Keratinocyte (primary cell): ENCODE results near the gene MREG. TPM values are rescaled to one million over a fixed set of nuclear protein-coding genes. Genes with fewer than 3 reads are reported as not detected.
"Not testable (repeated sequence)": the region's sequence is repeated elsewhere in the genome, so short reads cannot be mapped to it uniquely, and the experiment has no call there.

ENCODE experiments used
- DNase-seq: peaks from one replicate; pipeline ENCODE4 v3.0.0-alpha.2; 2011; ENCODE audit warnings: low read depth, missing footprints, low spot score
- FAIRE-seq: peaks from 2 replicates; lab custom pipeline; 2011; peaks lifted over from hg19 to GRCh38; lab: Jason Lieb, UNC
- H2AFZ ChIP-seq: 2 replicates; pipeline ENCODE4 v1.6.0; 2012; ENCODE audit warnings: low read length, control low read depth, inconsistent platforms; ENCODE audit not compliant: control insufficient read depth
- H3K27ac ChIP-seq: 2 replicates; pipeline ENCODE4 v1.5.1; 2011; ENCODE audit warnings: low read length; ENCODE audit not compliant: control insufficient read depth, insufficient read depth
- H3K27me3 ChIP-seq: 3 replicates; pipeline ENCODE4 v1.6.0; 2011; ENCODE audit warnings: low read length; ENCODE audit not compliant: control insufficient read depth, insufficient read depth; ENCODE audit errors: extremely low read depth
- H3K36me3 ChIP-seq, 2 experiments: 2 replicates in 1 of 2; 3 replicates in 1 of 2; pipeline ENCODE4 v1.5.1; 2011; ENCODE audit warnings: low read length in 2 of 2, mild to moderate bottlenecking in 1 of 2; ENCODE audit not compliant: control insufficient read depth in 2 of 2, insufficient read depth in 2 of 2; ENCODE audit errors: extremely low read depth in 1 of 2
- H3K4me1 ChIP-seq: 3 replicates; pipeline ENCODE4 v1.5.1; 2011; ENCODE audit warnings: low read length; ENCODE audit not compliant: control insufficient read depth, insufficient read depth; ENCODE audit errors: extremely low read depth
- H3K4me2 ChIP-seq: 3 replicates; pipeline ENCODE4 v1.6.0; 2011; ENCODE audit warnings: low read depth, low read length; ENCODE audit not compliant: control insufficient read depth, insufficient read depth; ENCODE audit errors: extremely low read depth
- H3K4me3 ChIP-seq, 3 experiments: fragments of 200-600 bp in 1 of 3; sonication (generic) in 1 of 3; 2 replicates in 2 of 3; 3 replicates in 1 of 3; pipeline ENCODE4 v1.5.1; 2011 to 2016; ENCODE audit warnings: low read length in 3 of 3, mild to moderate bottlenecking in 3 of 3, control low read depth in 2 of 3, inconsistent platforms in 1 of 3, low read depth in 1 of 3, mixed read lengths in 1 of 3, mixed run types in 1 of 3, moderate library complexity in 1 of 3; ENCODE audit not compliant: control insufficient read depth in 2 of 3, insufficient read depth in 2 of 3; ENCODE audit errors: extremely low read depth in 1 of 3
- H3K79me2 ChIP-seq: 2 replicates; pipeline ENCODE4 v1.6.0; 2012; ENCODE audit warnings: low read length; ENCODE audit not compliant: control insufficient read depth, insufficient read depth
- H3K9ac ChIP-seq: 3 replicates; pipeline ENCODE4 v1.6.0; 2011; ENCODE audit warnings: low read length; ENCODE audit not compliant: control insufficient read depth, insufficient read depth; ENCODE audit errors: extremely low read depth
- H3K9me1 ChIP-seq: 3 replicates; pipeline ENCODE4 v1.6.0; 2011; ENCODE audit warnings: low read length; ENCODE audit not compliant: control insufficient read depth, insufficient read depth; ENCODE audit errors: extremely low read depth
- H3K9me3 ChIP-seq: 2 replicates; pipeline ENCODE4 v1.5.1; 2012; ENCODE audit warnings: low read depth, low read length; ENCODE audit not compliant: control insufficient read depth
- H4K20me1 ChIP-seq: 3 replicates; pipeline ENCODE4 v1.6.0; 2011; ENCODE audit warnings: low read length; ENCODE audit not compliant: control insufficient read depth, insufficient read depth; ENCODE audit errors: extremely low read depth
- CTCF ChIP-seq, 3 experiments: IDR thresholded peaks in 1 of 3; conservative IDR thresholded peaks in 1 of 3; optimal IDR thresholded peaks in 1 of 3; 2 replicates in 2 of 3; 3 replicates in 1 of 3; pipeline versions ENCODE3 to v1.5.1; 2011; ENCODE audit warnings: low read length in 3 of 3, mild to moderate bottlenecking in 3 of 3, moderate library complexity in 2 of 3, control low read depth in 1 of 3, inconsistent platforms in 1 of 3; ENCODE audit not compliant: insufficient read depth in 2 of 3; ENCODE audit errors: extremely low read depth in 1 of 3
- EZH2 ChIP-seq: IDR thresholded peaks from one replicate; pipeline ENCODE4 v1.6.1; 2012; ENCODE audit warnings: inconsistent platforms, mild to moderate bottlenecking, low read length, moderate library complexity
- dilution Hi-C: fragments of 300-500 bp; cut with MboI; formaldehyde crosslinking; loops from one replicate; pipeline ENCODE4 v1.7.0; 2020; ENCODE audit warnings: low sequenced_read_pairs; ENCODE audit not compliant: extremely low pct_ligation_motif_present
- polyA plus RNA-seq, 5 experiments: library from polyadenylated mRNA; depleted of rRNA in 3 of 5; stranded (reverse) in 3 of 5; stranded (forward) in 1 of 5; unstranded in 1 of 5; fragments of >200 nt; gene quantifications; 1 replicate in 1 of 5; 2 replicates in 3 of 5; 3 replicates in 1 of 5; pipeline versions ENCODE4 v1.2.1 to v1.2.3, GENCODE V29; 2011 to 2012; ENCODE audit warnings: missing spikeins in 2 of 5, low read depth in 1 of 5, low replicate concordance in 1 of 5

MREG gene
- polyA plus RNA-seq, 1 donor (not counting 4 experiments of a cell fraction or from before 2014, with no cell fraction given): 32.9 TPM

DNA sequence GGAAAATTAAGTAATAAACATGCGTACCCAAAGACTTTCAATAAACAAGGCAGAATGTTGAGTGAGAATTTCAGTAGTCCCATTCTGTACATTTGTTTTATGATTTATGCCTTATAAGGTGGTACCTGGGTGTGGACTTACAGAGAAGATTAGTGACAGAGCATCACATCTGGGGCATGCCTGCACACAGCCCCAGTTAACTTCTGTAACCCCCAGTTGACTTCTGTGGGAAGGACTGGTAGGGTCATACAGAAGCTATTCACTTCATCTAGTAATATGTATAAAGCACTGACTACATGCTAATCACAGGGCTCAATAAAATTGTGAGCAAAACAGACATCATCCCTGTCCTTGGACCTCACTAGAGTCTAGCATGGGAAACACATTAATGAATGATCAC lies 16.1 kb downstream of the MREG start:
- H3K36me3 ChIP-seq: peaks cover 11 to 15% of the 10 kb centered on the region in 2 experiments
- TF ChIP-seq CTCF (optimal IDR thresholded peaks at IDR 0.05 in 1 of 3, IDR thresholded peaks at IDR 0.05 in 1 of 3, conservative IDR thresholded peaks at IDR 0.05 in 1 of 3; ENCODE audit: extremely low read depth in 1 of 3, insufficient read depth in 2 of 3, low read length in 3 of 3) (no peak), EZH2 (no peak)

GRCh38 chr2:215994911-215995310 lies 18.4 kb downstream of the MREG start:
- Histone ChIP-seq H2AFZ (no peak overlapping the region), H3K4me2 (no peak overlapping the region), H3K79me2 (peaks cover 35% of the 10 kb centered on the region), H3K27me3 (no peaks in the 10 kb centered on the region), H4K20me1 (no peaks in the 10 kb centered on the region), H3K4me1 (peaks cover 3% of the 10 kb centered on the region), H3K27ac (no peak overlapping the region), H3K4me3 (no peak overlapping the region), H3K9me3 (no peaks in the 10 kb centered on the region), H3K9ac (no peak overlapping the region), H3K36me3 (peaks cover 7 to 13% of the 10 kb centered on the region in 2 experiments), H3K9me1 (no peaks in the 10 kb centered on the region)
- dilution Hi-C loops: no loop called here
- FAIRE-seq: no peak
- DNase-seq: no peak
- no peak for TF ChIP-seq EZH2
- no peak for TF ChIP-seq CTCF (optimal IDR thresholded peaks at IDR 0.05 in 1 of 3, IDR thresholded peaks at IDR 0.05 in 1 of 3, conservative IDR thresholded peaks at IDR 0.05 in 1 of 3; ENCODE audit: extremely low read depth in 1 of 3, insufficient read depth in 2 of 3, low read length in 3 of 3)

More for the DNA sequence above, 16.1 kb downstream of the MREG start:
- Histone ChIP-seq H4K20me1 (no peaks in the 10 kb centered on the region), H3K4me2 (no peak overlapping the region), H3K9me3 (no peaks in the 10 kb centered on the region), H3K9me1 (no peaks in the 10 kb centered on the region), H2AFZ (no peak overlapping the region), H3K79me2 (peaks cover 46% of the 10 kb centered on the region), H3K27me3 (no peaks in the 10 kb centered on the region), H3K4me3 (no peak overlapping the region), H3K4me1 (peaks cover 3% of the 10 kb centered on the region), H3K9ac (no peak overlapping the region), H3K27ac (no peak overlapping the region)
- FAIRE-seq (no peak), DNase-seq (no peak)
- dilution Hi-C loops: no loop called here

DNA sequence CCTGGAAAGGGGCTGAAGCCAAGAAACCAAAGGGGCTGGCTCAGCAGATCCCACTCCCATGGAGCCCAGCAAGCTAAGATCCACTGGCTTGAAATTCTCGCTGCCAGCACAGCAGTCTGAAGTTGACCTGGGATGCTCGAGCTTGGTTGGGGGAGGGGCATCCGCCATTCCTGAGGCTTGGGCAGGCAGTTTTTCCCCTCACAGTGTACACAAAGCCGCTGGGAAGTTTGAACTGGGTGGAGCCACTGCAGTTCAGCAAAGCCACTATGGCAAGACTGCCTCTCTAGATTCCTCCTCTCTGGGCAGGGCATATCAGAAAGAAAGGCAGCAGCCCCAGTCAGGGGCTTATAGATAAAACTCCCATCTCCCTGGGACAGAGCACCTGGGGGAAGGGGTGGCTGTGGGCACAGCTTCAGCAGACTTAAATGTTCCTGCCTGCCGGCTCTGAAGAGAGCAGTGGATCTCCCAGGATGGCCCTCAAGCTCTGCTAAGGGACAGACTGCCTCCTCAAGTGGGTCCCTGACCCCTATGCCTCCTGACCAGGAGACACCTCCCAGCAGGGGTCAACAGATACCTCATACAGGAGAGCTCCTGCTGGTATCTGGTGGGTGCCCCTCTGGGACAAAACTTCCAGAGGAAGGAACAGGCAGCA lies 24.7 kb downstream of the MREG start:
- H3K79me2 ChIP-seq: peaks cover 32% of the 10 kb centered on the region
- H3K9me1 ChIP-seq, FAIRE-seq, H3K4me2 ChIP-seq, H3K27ac ChIP-seq, H3K9me3 ChIP-seq, H3K36me3 ChIP-seq, H2AFZ ChIP-seq, H3K4me1 ChIP-seq, H3K4me3 ChIP-seq, H4K20me1 ChIP-seq, DNase-seq, H3K9ac ChIP-seq, dilution Hi-C loops, H3K27me3 ChIP-seq: not testable (repeated sequence)
